Measurements from ENCODE around the gene SPTLC3. TPM values are rescaled to one million over a fixed set of nuclear protein-coding genes. Genes with fewer than 3 reads are reported as not detected.

The SPTLC3 gene
- 0.46 and 1.5 TPM in 2 replicates for polyA plus RNA-seq

DNA sequence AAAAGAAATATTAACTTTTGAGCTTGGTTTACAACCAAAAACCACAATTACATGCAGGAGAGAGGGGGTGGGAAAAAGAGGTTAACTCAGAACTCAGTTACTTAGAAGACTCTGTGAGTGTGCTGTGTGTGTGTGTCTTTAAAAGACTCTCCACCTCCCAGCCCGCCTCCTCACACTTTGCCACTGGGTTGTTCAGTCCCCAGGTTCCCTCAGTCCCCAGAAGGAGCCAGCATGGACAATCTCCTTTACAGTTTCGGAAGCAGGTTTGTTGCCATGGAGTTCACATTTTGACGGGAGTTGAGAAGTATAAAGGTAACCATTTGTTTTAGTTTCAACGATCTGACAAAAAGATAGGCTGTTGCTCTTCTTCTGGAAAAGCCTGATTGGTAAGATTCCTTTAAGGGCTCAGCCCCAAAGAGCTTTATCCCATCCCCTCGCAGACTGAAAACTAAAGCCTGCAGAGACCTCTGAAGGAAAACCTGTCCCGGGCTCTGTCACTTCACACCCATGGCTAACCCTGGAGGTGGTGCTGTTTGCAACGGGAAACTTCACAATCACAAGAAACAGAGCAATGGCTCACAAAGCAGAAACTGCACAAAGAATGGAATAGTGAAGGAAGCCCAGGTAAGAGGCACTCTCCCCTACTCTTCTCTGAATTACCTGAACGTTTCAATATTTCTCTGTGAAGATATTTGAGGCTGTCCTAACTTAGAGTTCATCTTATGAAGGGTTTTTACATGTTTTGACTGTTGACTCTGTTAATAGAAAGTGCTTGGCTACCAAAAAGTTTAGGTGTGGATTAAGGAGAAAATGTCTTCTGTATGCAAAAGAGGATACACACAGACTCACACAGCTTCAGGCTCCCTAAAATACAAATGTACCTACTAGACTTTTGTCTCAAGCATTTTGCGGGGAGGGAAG lies at the start of gene SPTLC3:
Gene SPTLC3, plus strand, starts transcription at position 212 of the 921 bp plus-strand sequence. Its CDS starts 296 bp downstream, at position 508.

Other genes with a start within 250 kb of the SPTLC3 start
- 4.6 and 5.4 TPM in 2 replicates for gene ISM1, start 212.3 kb downstream of the SPTLC3 start, polyA plus RNA-seq

All from Purkinje cell (primary cell).